Activated CD4-positive, alpha-beta T cell treated with anti-CD3 and anti-CD28 coated beads, Interleukin-2, amount 10 ng/mL, durations not matched to agents 24 days and 14 days (primary cell): ENCODE measurements around the gene ZC3H4. TPM values are rescaled to one million over a fixed set of nuclear protein-coding genes. Genes with fewer than 3 reads are reported as not detected.

Experiments used
- DNase-seq: peaks from one replicate; pipeline ENCODE4 v3.0.0; 2022
- H3K27ac Mint-ChIP-seq: one replicate; pipeline ENCODE4 v1.8.0; 2022; ENCODE audit warnings: mild to moderate bottlenecking, mixed read lengths
- H3K27me3 Mint-ChIP-seq: one replicate; pipeline ENCODE4 v1.8.0; 2022; ENCODE audit warnings: mixed read lengths
- H3K36me3 Mint-ChIP-seq: one replicate; pipeline ENCODE4 v1.8.0; 2022; ENCODE audit warnings: low read depth, mild to moderate bottlenecking, mixed read lengths
- H3K4me1 Mint-ChIP-seq: one replicate; pipeline ENCODE4 v1.8.0; 2021; ENCODE audit warnings: mixed read lengths
- H3K4me3 Mint-ChIP-seq: one replicate; pipeline ENCODE4 v1.8.0; 2022; ENCODE audit warnings: mild to moderate bottlenecking, moderate library complexity, mixed read lengths
- H3K9me3 Mint-ChIP-seq: one replicate; pipeline ENCODE4 v1.8.0; 2021; ENCODE audit warnings: mixed read lengths
- intact Hi-C: fragments of 100-400 bp; cut with micrococcal nuclease; formaldehyde crosslinking; loops from one replicate; pipeline ENCODE4 v1.15.1; 2023
- total RNA-seq: library from RNA; stranded (reverse); gene quantifications from 2 replicates; pipeline ENCODE4 v1.2.3, GENCODE V29; 2022

The ZC3H4 gene
- total RNA-seq, 1 donor from 2014 or later: 103 TPM

DNA sequence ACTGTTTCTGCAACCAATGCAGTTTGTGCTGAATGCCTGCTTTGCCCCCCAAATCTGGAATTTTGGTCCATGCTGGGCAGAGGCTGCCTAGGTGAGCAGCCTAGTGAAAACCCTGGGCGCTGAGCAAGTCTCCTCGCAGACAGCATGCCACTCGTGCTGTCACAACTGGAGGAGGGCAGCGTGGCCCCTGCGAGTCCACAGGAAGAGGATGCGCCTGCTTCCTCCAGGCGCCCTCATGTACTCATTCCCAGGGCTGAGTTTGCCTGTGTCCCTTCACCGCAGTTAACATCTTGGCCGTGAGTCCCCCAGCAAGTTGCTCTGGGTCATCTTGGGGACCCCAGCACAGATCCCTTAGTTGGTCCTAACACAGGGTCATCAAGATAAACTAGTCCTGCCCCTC, 39.0 kb downstream of the ZC3H4 start:
- no peaks in the 10 kb centered on the region for H3K9me3 Mint-ChIP-seq
- no peak overlapping the region for H3K27ac Mint-ChIP-seq
- intact Hi-C loops: no loop called here
- H3K4me1 Mint-ChIP-seq: peaks cover 12% of the 10 kb centered on the region
- no peak for DNase-seq
- H3K36me3 Mint-ChIP-seq: peaks cover 63% of the 10 kb centered on the region
- no peaks in the 10 kb centered on the region for H3K27me3 Mint-ChIP-seq
- H3K4me3 Mint-ChIP-seq: no peak overlapping the region

DNA sequence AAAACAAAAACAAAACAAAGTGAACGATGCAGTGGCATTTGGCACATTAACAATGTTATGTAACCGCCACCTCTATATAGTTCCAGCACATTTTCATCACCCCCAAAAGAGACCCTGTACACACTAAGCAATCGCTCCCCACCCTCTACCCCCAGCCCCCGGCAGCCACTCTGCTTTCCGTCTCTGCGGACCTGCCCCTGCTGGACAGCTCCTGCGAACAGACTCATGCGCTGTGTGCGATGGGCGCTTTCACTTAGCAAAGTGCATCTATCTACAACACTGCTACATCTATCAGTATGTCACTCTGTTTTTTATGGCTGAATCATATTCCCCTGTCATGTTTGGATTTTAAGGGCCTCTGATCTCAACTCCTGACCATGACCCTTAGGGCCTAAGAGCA, 40.0 kb downstream of the ZC3H4 start:
- Mint-ChIP-seq H3K36me3 (peaks cover 66% of the 10 kb centered on the region), H3K9me3 (no peaks in the 10 kb centered on the region), H3K4me1 (peaks cover 12% of the 10 kb centered on the region), H3K4me3 (no peak overlapping the region), H3K27ac (no peak overlapping the region), H3K27me3 (no peaks in the 10 kb centered on the region)
- intact Hi-C loops: no loop called here
- no peak for DNase-seq

DNA sequence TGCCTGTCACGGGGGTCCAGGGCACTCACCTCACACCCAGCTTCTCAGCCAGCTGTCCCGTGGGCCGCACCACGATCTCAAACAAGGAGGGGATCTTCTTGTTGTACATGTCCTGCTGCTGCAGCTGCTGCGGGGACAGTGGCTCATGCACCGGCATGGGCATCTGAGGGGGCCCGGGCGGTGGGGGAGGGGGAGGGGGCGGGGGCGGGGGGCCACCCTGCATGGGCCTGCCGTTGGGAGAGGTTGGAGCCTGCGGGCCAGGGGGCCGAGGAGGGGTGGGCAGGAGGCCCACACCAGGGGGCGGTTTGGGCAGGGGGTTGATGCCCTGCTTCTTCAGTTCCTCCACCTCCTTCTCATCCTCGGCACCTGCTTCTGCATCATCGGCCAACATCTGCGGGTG, 41.3 kb downstream of the ZC3H4 start:
- no peak for DNase-seq
- H3K27ac Mint-ChIP-seq: no peak overlapping the region
- H3K27me3 Mint-ChIP-seq: no peaks in the 10 kb centered on the region
- H3K4me3 Mint-ChIP-seq: no peak overlapping the region
- H3K36me3 Mint-ChIP-seq: peaks cover 64% of the 10 kb centered on the region
- intact Hi-C loops: no loop called here
- no peaks in the 10 kb centered on the region for H3K9me3 Mint-ChIP-seq
- peaks cover 12% of the 10 kb centered on the region for H3K4me1 Mint-ChIP-seq

DNA sequence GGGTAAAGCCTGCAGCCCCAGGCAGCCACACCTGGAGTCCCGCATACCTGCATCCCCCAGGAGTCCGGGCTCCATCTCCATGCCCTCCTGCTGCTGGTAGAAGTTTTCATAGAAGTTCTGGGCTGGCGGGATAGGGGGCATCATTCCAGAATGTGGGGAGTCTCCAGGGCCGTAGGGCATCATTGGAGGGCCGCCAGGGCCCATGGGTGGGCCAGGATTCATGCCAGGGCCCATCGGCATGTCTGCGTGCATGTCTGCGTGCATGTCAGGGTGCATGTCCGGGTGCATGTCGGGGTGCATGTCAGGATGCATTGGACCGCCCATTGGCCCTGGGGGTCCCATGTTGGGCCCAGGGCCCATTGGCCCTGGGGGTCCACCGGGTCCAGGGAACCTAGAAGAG, 41.8 kb downstream of the ZC3H4 start:
- H3K36me3 Mint-ChIP-seq: peaks cover 60% of the 10 kb centered on the region
- H3K4me1 Mint-ChIP-seq: peaks cover 12% of the 10 kb centered on the region
- intact Hi-C loops: no loop called here
- H3K9me3 Mint-ChIP-seq: no peaks in the 10 kb centered on the region
- H3K27ac Mint-ChIP-seq: no peak overlapping the region
- H3K27me3 Mint-ChIP-seq: no peaks in the 10 kb centered on the region
- H3K4me3 Mint-ChIP-seq: no peak overlapping the region
- no peak for DNase-seq

DNA sequence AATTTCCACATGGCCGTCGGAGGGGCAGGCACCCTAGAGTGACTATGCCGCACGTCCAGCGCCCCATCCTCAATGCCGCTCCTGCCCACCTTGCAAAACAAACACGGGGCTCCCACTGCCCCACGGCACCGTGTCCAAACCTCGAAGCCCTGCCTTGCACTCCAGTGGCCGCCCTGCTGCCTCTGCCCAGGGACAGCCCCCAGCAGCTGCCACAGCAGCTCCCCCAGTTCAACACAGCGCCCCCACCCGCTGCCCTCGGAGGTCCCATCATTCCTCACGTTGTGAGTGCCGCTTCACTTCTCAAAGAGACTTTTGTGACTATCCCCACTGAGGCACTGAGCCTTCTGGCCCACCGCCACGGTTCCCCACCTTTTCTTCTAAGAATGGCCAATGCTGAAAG, 42.8 kb downstream of the ZC3H4 start:
- Mint-ChIP-seq H3K27ac (no peak overlapping the region), H3K36me3 (peaks cover 57% of the 10 kb centered on the region), H3K4me1 (peaks cover 12% of the 10 kb centered on the region), H3K27me3 (no peaks in the 10 kb centered on the region), H3K4me3 (no peak overlapping the region), H3K9me3 (no peaks in the 10 kb centered on the region)
- intact Hi-C loops: no loop called here
- no peak for DNase-seq

DNA sequence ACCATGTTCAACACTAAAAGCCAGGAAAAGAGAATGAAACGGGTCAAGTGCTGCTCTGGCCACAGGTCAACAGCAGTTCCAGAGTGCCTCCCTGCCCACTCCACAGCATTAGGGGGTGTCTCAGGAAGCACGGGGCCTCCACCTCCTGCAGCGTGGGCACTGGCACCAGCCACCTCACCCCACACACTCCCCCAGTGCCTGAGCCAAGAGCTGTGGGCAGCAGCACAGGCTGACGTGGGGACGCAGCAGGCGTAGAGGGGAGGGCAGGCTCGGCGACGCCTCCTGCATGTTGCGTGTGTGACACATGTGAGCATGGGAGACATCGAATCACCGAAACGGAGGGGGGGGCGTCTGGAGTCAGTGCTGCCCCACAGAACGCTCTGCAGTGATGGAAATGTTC, 43.8 kb downstream of the ZC3H4 start:
- no peaks in the 10 kb centered on the region for H3K27me3 Mint-ChIP-seq
- H3K9me3 Mint-ChIP-seq: no peaks in the 10 kb centered on the region
- intact Hi-C loops: no loop called here
- H3K36me3 Mint-ChIP-seq: peaks cover 52% of the 10 kb centered on the region
- no peak overlapping the region for H3K27ac Mint-ChIP-seq
- peaks cover 7% of the 10 kb centered on the region for H3K4me1 Mint-ChIP-seq
- no peak overlapping the region for H3K4me3 Mint-ChIP-seq
- no peak for DNase-seq

DNA sequence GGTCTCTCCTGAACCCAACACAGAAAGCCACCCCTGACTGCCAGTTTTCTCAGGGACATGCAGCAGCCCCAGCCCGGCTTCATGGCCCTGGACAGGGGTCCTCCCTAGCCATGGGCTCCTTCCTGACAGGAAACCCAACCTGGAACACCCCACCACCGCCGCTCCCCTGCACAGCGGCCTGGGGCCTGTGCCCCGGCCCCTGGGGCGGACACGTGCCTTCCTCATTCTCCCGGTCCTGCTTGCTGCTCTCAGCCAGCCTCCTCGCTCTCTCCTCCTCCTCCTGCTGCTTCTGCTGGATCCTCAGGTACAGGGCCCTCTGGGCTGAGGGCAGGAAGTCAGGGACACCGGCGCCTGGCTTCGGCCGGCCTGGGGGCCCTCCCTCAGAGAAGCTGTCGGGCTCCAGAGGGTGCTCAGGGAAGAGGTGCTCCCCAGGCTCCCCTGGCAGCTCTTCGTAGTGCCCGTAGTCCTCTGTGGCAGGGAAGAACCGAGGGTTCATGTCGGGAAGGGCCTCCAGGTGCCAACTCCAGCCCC, 44.6 kb downstream of the ZC3H4 start:
- H3K4me3 Mint-ChIP-seq: no peak overlapping the region
- no peak for DNase-seq
- no peak overlapping the region for H3K27ac Mint-ChIP-seq
- peaks cover 4% of the 10 kb centered on the region for H3K4me1 Mint-ChIP-seq
- intact Hi-C loops: no loop called here
- no peaks in the 10 kb centered on the region for H3K27me3 Mint-ChIP-seq
- H3K9me3 Mint-ChIP-seq: no peaks in the 10 kb centered on the region
- peaks cover 51% of the 10 kb centered on the region for H3K36me3 Mint-ChIP-seq

DNA sequence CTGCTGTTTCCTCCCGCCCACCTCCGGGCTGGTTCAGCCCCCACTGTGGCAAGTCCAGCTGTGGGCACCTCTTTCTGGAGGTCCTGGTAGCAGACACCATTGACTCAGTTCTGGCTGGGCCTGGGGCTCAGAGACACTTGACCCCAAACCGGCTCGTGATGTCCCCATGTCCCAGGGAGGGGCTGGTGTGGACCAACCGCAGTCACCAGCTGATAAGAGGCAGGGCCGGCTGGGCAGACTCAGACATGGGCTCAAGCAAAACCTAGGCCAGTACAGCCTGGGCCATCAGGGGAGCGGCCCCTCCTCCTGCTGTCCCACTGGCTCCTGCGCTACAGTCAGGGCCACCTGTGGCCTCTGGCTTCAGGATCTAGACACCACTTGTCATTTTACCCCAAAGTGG, 45.3 kb downstream of the ZC3H4 start:
- H3K27me3 Mint-ChIP-seq: no peaks in the 10 kb centered on the region

DNA sequence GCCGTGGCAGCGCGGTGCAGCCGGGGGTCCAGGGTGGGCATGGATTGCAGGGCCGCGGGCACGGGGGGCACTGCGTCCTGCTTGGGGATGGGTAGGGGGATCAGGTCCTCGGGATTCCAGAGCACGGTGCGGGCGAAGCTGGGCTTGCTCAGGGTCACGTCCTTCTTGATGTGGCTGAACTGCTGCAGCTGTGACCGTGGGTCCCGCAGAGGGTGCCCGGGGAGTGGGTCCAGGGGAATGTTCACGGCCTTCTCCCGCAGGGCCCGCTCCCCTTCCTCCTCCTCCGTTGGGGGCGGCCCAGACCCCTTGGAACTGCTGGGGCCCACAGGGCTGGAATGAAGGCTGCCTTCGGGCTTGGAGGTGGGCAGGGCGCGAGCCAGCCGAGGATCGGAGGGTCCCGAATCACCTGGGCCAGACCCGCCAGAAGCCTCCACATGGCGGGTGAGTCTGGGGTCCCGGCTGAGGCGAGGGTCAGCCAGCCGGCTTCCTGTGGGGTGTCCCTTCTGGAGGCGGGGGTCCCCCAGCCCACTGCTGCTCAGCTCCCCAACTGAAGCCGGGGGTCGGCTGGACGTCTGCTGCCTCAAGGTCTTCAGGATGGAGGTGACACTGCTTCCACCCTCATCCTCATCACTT, 46.2 kb downstream of the ZC3H4 start:
- Mint-ChIP-seq H3K36me3 (peaks cover 43% of the 10 kb centered on the region), H3K4me1 (peaks cover 3% of the 10 kb centered on the region)
- intact Hi-C loops: no loop called here

More for the DNA sequence above, 45.3 kb downstream of the ZC3H4 start:
- Mint-ChIP-seq H3K4me1 (peaks cover 3% of the 10 kb centered on the region), H3K4me3 (no peak overlapping the region), H3K9me3 (no peaks in the 10 kb centered on the region), H3K27ac (no peak overlapping the region), H3K36me3 (peaks cover 49% of the 10 kb centered on the region)
- intact Hi-C loops: no loop called here
- no peak for DNase-seq

DNA sequence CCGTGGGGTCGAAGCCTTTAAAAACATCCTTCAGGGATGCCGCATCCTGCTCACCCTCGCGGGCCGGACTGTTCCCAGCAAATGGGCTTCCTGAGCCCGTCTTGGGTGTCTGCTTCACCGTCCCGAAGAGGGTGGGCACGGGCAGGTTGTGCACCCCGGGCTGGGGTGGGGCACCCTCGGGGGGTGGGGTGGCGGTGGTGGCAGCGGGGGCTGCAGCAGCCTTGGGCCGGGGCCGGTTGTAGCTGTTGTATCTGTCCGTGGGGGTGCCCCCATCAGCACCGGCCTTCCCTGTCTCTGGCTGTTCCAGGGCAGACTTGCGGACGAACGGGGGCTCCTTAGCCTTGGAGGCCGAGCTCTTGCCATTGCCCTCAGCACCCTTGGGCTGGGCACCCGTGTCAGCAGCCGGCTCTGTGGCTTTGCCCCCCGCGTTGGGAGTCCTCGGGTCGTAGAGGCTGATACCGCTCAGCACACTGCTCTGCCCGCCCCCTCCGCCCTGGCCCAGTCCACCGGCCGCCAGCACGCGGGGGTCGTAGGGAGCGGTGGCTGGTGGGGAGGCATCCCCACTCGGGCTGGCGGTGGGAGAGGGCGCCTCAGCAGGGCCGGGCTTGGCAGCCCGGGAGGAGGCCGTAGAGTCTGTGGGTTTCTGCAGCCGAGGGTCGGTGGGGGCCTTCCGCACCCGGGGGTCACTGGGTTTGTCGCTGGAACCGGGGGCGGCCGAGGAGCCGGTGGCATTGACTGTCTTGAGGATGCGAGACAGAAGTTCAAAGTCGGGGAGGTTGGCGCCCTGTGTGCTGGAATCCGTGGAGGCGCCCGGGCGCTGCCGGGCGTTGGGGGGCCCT, 47.0 kb downstream of the ZC3H4 start:
- Mint-ChIP-seq H3K9me3 (no peaks in the 10 kb centered on the region), H3K4me1 (peaks cover 3% of the 10 kb centered on the region), H3K36me3 (peaks cover 38% of the 10 kb centered on the region), H3K27me3 (no peaks in the 10 kb centered on the region), H3K27ac (no peak overlapping the region), H3K4me3 (no peak overlapping the region)
- intact Hi-C loops: no loop called here
- DNase-seq: no peak

More for the DNA sequence above, 46.2 kb downstream of the ZC3H4 start:
- H3K27ac Mint-ChIP-seq: no peak overlapping the region
- H3K27me3 Mint-ChIP-seq: no peaks in the 10 kb centered on the region
- no peaks in the 10 kb centered on the region for H3K9me3 Mint-ChIP-seq
- DNase-seq: no peak
- no peak overlapping the region for H3K4me3 Mint-ChIP-seq

DNA sequence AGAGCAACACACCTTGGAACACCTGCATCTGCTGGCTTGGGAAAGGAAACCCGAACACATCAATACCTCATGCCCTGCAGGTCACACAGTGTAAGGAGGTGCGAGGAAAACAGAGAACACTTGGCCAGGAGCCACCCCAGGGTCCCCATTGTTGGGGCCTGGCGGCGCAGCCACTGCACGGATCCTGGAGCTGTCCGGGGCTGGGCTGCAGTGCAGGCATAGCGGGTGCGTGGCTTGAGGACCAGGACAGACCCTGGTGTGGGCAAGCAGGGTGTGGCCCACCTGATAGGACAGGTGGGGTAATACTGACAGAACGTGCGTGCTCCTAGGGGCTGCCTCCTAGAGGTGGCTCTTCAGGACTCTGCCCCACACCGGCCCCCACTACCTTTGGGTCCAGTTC, 48.3 kb downstream of the ZC3H4 start:
- Mint-ChIP-seq H3K36me3 (peaks cover 25% of the 10 kb centered on the region), H3K4me3 (no peak overlapping the region), H3K27ac (no peak overlapping the region), H3K27me3 (no peaks in the 10 kb centered on the region), H3K4me1 (peaks cover 1% of the 10 kb centered on the region), H3K9me3 (no peaks in the 10 kb centered on the region)
- DNase-seq: no peak
- intact Hi-C loops: no loop called here

DNA sequence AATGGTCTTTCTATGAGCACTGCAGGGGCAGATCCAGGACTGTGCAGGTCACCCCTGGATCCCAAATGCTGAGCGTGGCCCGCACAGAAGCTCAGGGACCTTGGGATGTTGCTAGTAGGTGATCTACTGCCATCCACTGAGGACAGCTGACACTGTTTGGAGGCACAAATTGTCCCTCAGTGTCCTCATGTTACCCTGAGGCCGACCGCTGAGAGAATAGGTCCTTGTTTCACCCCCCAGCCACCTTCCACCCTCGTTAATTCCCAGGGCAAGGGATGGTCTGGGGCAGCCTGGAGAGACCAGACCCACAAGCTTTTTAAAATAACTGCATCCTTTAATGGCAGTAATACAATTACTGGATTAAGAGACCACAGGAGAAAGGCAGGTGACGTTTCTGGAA, 49.7 kb downstream of the ZC3H4 start:
- DNase-seq: no peak
- Mint-ChIP-seq H3K9me3 (no peaks in the 10 kb centered on the region), H3K4me1 (no peaks in the 10 kb centered on the region), H3K27ac (no peak overlapping the region), H3K27me3 (no peaks in the 10 kb centered on the region), H3K36me3 (peaks cover 13% of the 10 kb centered on the region), H3K4me3 (no peak overlapping the region)
- intact Hi-C loops: no loop called here

DNA sequence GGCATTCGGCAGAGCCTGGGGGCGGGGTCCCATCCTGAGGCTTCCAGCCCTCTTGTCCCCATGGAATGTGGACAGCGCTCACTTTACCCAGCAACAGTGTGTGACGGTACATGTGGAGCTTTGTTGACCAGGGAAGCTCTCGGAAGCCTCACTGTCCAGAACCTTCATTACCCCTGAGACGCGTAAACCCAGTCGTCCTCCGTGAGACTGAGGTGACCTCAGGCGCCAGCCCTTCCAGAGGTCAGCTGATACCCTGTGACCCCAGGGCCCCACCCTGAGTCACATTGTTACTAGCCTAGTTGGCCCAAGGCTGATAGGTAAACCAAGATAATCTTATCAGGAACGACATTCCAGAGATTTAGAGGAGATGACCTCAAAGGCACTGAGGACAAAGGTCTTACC, 55.0 kb downstream of the ZC3H4 start:
- Mint-ChIP-seq H3K9me3 (no peaks in the 10 kb centered on the region), H3K4me1 (peaks cover 2% of the 10 kb centered on the region), H3K27me3 (peaks cover 6% of the 10 kb centered on the region), H3K36me3 (peaks cover 2% of the 10 kb centered on the region), H3K27ac (no peak overlapping the region), H3K4me3 (no peak overlapping the region)
- DNase-seq: no peak
- intact Hi-C loops: no loop called here

DNA sequence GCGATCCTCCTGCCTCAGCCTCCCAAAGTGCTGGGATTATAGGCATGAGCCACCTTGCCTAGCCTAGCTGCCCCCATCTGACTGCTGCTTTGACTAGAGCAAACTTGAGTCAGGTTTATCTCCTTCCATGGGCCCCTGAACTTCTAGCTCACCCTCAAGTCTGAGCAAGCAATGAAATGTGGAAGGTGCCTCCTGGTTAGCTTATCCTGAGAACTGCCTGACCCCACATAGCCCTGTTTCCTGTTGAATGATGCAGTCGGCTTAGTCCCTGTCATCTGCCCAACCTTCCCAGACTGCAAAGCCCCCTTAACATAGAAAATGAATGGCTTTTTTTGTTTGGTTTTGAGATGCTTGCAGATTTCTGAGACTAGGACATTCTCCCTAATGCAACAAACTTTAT, 56.2 kb downstream of the ZC3H4 start:
- DNase-seq: no peak
- Mint-ChIP-seq H3K4me1 (peaks cover 2% of the 10 kb centered on the region), H3K4me3 (no peak overlapping the region), H3K9me3 (no peaks in the 10 kb centered on the region), H3K27ac (no peak overlapping the region), H3K27me3 (peaks cover 11% of the 10 kb centered on the region), H3K36me3 (no peaks in the 10 kb centered on the region)
- intact Hi-C loops: no loop called here
